HFF-Myc (cell line): Measurements from ENCODE around the gene GPAM.
"Not testable (repeated sequence)": the region's sequence is repeated elsewhere in the genome, so short reads cannot be mapped to it uniquely, and the experiment has no call there.

Experiments
- DNase-seq: peaks from one replicate; pipeline ENCODE4 v3.0.0-alpha.2; 2011; ENCODE audit warnings: low read depth; ENCODE audit errors: extremely low read depth
- H3K4me3 ChIP-seq: replicated peaks from 2 replicates; pipeline ENCODE4 v1.5.1; 2011; ENCODE audit warnings: low read depth, mild to moderate bottlenecking, control low read depth, low read length
- TF ChIP-seq, protein P1 (sequence below): IDR thresholded peaks from 2 replicates; pipeline ENCODE4 v1.5.1; 2012; ENCODE audit warnings: mild to moderate bottlenecking, low read depth, low read length, control low read depth; ENCODE audit errors: missing control alignments

Gene GPAM

DNA sequence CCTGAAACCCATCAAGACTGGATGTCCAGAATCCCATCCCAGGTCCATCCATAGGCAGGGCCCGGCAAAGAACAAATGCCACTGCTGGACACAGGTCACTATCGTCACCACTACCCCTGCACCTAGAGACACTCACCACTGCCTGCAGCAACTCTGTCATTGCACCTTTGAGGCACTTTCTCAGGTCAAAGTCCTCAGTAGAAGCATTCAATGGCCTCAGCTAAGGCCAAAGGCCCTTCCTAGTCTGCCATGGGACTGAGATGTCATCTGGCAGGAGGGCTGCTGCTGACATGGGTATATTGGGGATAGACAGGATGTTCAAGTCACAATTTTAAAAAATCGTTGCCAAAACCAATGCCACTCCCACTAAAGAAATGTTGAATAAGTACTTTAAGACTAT, 58.7 kb downstream of the GPAM start:
- no peak for DNase-seq
- H3K4me3 ChIP-seq: no peak overlapping the region
- TF ChIP-seq, protein P1, sequence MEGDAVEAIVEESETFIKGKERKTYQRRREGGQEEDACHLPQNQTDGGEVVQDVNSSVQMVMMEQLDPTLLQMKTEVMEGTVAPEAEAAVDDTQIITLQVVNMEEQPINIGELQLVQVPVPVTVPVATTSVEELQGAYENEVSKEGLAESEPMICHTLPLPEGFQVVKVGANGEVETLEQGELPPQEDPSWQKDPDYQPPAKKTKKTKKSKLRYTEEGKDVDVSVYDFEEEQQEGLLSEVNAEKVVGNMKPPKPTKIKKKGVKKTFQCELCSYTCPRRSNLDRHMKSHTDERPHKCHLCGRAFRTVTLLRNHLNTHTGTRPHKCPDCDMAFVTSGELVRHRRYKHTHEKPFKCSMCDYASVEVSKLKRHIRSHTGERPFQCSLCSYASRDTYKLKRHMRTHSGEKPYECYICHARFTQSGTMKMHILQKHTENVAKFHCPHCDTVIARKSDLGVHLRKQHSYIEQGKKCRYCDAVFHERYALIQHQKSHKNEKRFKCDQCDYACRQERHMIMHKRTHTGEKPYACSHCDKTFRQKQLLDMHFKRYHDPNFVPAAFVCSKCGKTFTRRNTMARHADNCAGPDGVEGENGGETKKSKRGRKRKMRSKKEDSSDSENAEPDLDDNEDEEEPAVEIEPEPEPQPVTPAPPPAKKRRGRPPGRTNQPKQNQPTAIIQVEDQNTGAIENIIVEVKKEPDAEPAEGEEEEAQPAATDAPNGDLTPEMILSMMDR: no peak

DNA sequence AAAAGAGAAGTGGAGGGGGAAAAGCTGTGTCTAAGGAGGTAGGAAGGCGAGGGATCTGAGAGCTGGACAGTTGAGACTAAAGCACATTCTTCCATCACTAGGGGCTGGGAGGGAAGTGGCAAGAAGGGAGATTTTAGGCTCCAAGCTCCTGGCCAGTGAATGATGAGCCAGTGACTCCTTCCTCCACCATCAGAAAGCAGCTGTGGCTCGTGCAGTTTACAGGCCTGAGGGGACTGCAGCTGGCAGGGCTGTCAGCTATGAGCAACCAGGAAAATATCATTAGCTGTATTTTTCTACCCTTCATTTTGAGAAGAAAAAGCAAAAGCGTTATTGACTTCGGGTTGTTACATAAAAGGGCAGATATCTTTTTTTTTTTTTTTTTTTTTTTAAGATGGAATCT, 60.7 kb downstream of the GPAM start:
- TF ChIP-seq, protein P1: no peak
- no peak for DNase-seq
- no peak overlapping the region for H3K4me3 ChIP-seq

DNA sequence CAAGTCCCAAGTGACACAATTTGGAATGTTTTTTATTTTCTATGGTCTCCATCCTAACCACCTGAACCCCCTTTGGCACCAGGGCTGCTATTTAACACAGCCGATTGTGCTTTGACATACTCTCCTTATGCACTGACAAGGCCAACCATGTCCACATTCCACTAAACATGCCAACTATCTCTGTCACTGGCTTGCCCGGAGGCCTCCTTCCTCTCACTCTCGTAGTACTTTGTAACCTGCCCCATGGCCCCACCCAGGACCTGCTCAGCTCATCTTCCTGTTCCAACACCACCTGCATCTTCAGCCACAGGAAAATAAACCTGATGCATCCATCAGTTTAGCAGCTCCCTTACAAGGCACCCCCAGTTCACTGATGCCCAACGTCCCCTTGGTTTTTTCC, 63.1 kb downstream of the GPAM start:
- TF ChIP-seq, protein P1: no peak
- no peak for DNase-seq
- H3K4me3 ChIP-seq: no peak overlapping the region

DNA sequence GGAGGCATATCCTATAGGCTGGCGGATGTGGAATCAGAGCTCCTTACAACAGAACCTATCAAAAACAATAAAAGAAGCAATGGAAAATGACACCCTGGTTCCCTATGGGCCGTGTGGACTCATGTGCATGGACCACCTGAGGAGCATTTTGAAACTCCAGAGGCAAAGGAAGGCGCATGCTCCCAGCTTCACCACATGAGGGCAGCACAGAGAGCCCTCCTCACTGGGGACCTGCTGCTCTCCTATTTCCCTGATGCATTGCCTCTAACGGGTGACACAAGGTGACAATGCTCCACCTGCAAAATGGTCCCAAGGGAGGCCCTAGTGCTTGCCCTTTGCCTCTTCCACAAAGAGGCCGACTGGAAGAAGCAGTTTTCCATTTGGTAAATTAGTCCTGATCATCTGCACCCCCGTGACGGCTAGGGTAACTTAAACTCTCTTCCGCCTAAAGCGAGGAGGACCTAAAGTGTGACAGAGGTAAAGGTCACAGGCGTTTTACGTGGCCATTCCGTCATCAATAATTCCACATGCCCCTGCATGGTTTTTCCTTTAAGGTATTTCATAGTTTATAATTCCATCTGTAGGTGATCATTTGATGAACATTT, 67.7 kb downstream of the GPAM start:
- no peak overlapping the region for H3K4me3 ChIP-seq
- no peak for DNase-seq
- TF ChIP-seq, protein P1: peak; percentile 82

DNA sequence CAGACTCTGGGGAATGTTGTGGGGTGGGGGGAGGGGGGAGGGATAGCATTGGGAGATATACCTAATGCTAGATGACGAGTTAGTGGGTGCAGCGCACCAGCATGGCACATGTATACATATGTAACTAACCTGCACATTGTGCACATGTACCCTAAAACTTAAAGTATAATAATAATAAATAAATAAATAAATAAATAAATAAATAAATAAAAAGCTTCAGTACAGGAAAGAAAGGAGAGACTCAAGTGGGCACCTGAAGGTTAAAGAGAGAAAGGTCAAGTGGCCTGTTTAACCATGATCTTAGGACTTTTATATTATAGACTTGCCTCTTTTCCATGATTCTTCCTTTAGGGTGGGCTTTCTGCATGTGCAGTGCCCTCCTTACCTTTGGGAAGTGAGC, 73.8 kb downstream of the GPAM start:
- H3K4me3 ChIP-seq, DNase-seq: not testable (repeated sequence)
